ENCODE results near the gene FNTB. TPM values are rescaled to one million over a fixed set of nuclear protein-coding genes. Genes with fewer than 3 reads are reported as not detected.

Gene FNTB
- total and polyA plus RNA-seq, 2 donors: 6.6 to 9.5 TPM

- H3K9me3 ChIP-seq (ENCODE audit: control insufficient read depth in 2 of 2, insufficient read depth in 1 of 2, low read length in 1 of 2): no peaks in the 10 kb centered on the region
- peaks cover 19 to 24% of the 10 kb centered on the region in 2 donors for H3K4me1 ChIP-seq (ENCODE audit: control insufficient read depth in 2 of 2, insufficient read depth in 2 of 2, low read length in 2 of 2)
- DNase-seq (ENCODE audit: low read depth in 6 of 9, low spot score in 9 of 9): peak in 1 of 9 donors; percentile 25
- H3K36me3 ChIP-seq (ENCODE audit: control insufficient read depth in 2 of 2, insufficient read depth in 2 of 2, low read length in 1 of 2): peaks cover 29 to 62% of the 10 kb centered on the region in 2 donors
- no peaks in the 10 kb centered on the region for H3K27me3 ChIP-seq (ENCODE audit: control insufficient read depth in 2 of 2, insufficient read depth in 1 of 2, low read length in 1 of 2)
- WGBS: 71% methylated on average over 3 of the region's 3 CpGs
- no peak overlapping the region for H3K4me3 ChIP-seq (ENCODE audit: low read length in 2 of 2)
- H3K27ac ChIP-seq (ENCODE audit: low read depth in 1 of 2, low read length in 1 of 2): peak overlapping the region in 1 of 2 donors; percentile 53
These were observed 109.0 kb downstream of the FNTB start for GRCh38 chr14:65095633-65096205.

GRCh38 chr14:65096323-65097089 lies 109.8 kb downstream of the FNTB start:
- no peak for DNase-seq (ENCODE audit: low read depth in 6 of 9, low spot score in 9 of 9)
- WGBS: 50% methylated on average over 6 of the region's 6 CpGs
- H3K27ac ChIP-seq (ENCODE audit: low read depth in 1 of 2, low read length in 1 of 2): peak overlapping the region in 1 of 2 donors; percentile 53
- no peaks in the 10 kb centered on the region for H3K27me3 ChIP-seq (ENCODE audit: control insufficient read depth in 2 of 2, insufficient read depth in 1 of 2, low read length in 1 of 2)
- H3K4me1 ChIP-seq (ENCODE audit: control insufficient read depth in 2 of 2, insufficient read depth in 2 of 2, low read length in 2 of 2): peaks cover 19 to 24% of the 10 kb centered on the region in 2 donors
- peaks cover 25 to 55% of the 10 kb centered on the region in 2 donors for H3K36me3 ChIP-seq (ENCODE audit: control insufficient read depth in 2 of 2, insufficient read depth in 2 of 2, low read length in 1 of 2)
- no peaks in the 10 kb centered on the region for H3K9me3 ChIP-seq (ENCODE audit: control insufficient read depth in 2 of 2, insufficient read depth in 1 of 2, low read length in 1 of 2)
- H3K4me3 ChIP-seq (ENCODE audit: low read length in 2 of 2): no peak overlapping the region

GRCh38 chr14:65098586-65098985 lies 111.9 kb downstream of the FNTB start:
- 1% methylated on average over 2 of the region's 2 CpGs for WGBS

GRCh38 chr14:65100922-65101541 lies 114.3 kb downstream of the FNTB start:
- peaks cover 6 to 13% of the 10 kb centered on the region in 2 donors for H3K36me3 ChIP-seq (ENCODE audit: control insufficient read depth in 2 of 2, insufficient read depth in 2 of 2, low read length in 1 of 2)
- WGBS: 4% methylated on average over 6 of the region's 6 CpGs
- H3K27me3 ChIP-seq (ENCODE audit: control insufficient read depth in 2 of 2, insufficient read depth in 1 of 2, low read length in 1 of 2): no peaks in the 10 kb centered on the region
- peak overlapping the region; percentile 92 to 96 for H3K4me3 ChIP-seq (ENCODE audit: low read length in 2 of 2)
- no peaks in the 10 kb centered on the region for H3K9me3 ChIP-seq (ENCODE audit: control insufficient read depth in 2 of 2, insufficient read depth in 1 of 2, low read length in 1 of 2)
- peak overlapping the region; percentile 81 to 99 for H3K27ac ChIP-seq (ENCODE audit: low read depth in 1 of 2, low read length in 1 of 2)
- H3K4me1 ChIP-seq (ENCODE audit: control insufficient read depth in 2 of 2, insufficient read depth in 2 of 2, low read length in 2 of 2): peaks cover 12 to 27% of the 10 kb centered on the region in 2 donors
- DNase-seq (ENCODE audit: low read depth in 6 of 9, low spot score in 9 of 9): peak in 2 of 9 donors; percentile 7 to 46

More at GRCh38 chr14:65098586-65098985, 111.9 kb downstream of the FNTB start:
- H3K27me3 ChIP-seq (ENCODE audit: control insufficient read depth in 2 of 2, insufficient read depth in 1 of 2, low read length in 1 of 2): no peaks in the 10 kb centered on the region
- H3K4me3 ChIP-seq (ENCODE audit: low read length in 2 of 2): peak overlapping the region in 1 of 2 donors; percentile 15
- no peaks in the 10 kb centered on the region for H3K9me3 ChIP-seq (ENCODE audit: control insufficient read depth in 2 of 2, insufficient read depth in 1 of 2, low read length in 1 of 2)
- H3K27ac ChIP-seq (ENCODE audit: low read depth in 1 of 2, low read length in 1 of 2): peak overlapping the region in 1 of 2 donors; percentile 76
- H3K4me1 ChIP-seq (ENCODE audit: control insufficient read depth in 2 of 2, insufficient read depth in 2 of 2, low read length in 2 of 2): peaks cover 19 to 30% of the 10 kb centered on the region in 2 donors
- H3K36me3 ChIP-seq (ENCODE audit: control insufficient read depth in 2 of 2, insufficient read depth in 2 of 2, low read length in 1 of 2): peaks cover 11 to 34% of the 10 kb centered on the region in 2 donors
- peak in 6 of 9 donors; percentile 42 to 74 (median 44) for DNase-seq (ENCODE audit: low read depth in 6 of 9, low spot score in 9 of 9)

GRCh38 chr14:65101631-65102440 lies 115.1 kb downstream of the FNTB start:
- Histone ChIP-seq H3K4me1 (ENCODE audit: control insufficient read depth in 2 of 2, insufficient read depth in 2 of 2, low read length in 2 of 2) (peaks cover 5 to 19% of the 10 kb centered on the region in 2 donors), H3K27me3 (ENCODE audit: control insufficient read depth in 2 of 2, insufficient read depth in 1 of 2, low read length in 1 of 2) (no peaks in the 10 kb centered on the region), H3K9me3 (ENCODE audit: control insufficient read depth in 2 of 2, insufficient read depth in 1 of 2, low read length in 1 of 2) (no peaks in the 10 kb centered on the region), H3K4me3 (ENCODE audit: low read length in 2 of 2) (peak overlapping the region; percentile 92 to 96), H3K36me3 (ENCODE audit: control insufficient read depth in 2 of 2, insufficient read depth in 2 of 2, low read length in 1 of 2) (peaks cover 5 to 10% of the 10 kb centered on the region in 2 donors), H3K27ac (ENCODE audit: low read depth in 1 of 2, low read length in 1 of 2) (peak overlapping the region; percentile 99 to 100)
- under 1% methylated on average over 66 of the region's 66 CpGs for WGBS
- peak in 7 of 9 donors; percentile 38 to 83 (median 63) for DNase-seq (ENCODE audit: low read depth in 6 of 9, low spot score in 9 of 9)

GRCh38 chr14:65102441-65103149 lies 115.9 kb downstream of the FNTB start, which contains the start of gene MAX:
MAX (minus strand) TSS chr14:65102517; CDS start chr14:65102339, 178 bp downstream.
- WGBS: under 1% methylated on average over 61 of the region's 61 CpGs

GRCh38 chr14:65103150-65103760 lies 116.6 kb downstream of the FNTB start:
- peak overlapping the region; percentile 77 to 96 for H3K4me3 ChIP-seq (ENCODE audit: low read length in 2 of 2)
- peaks cover 0 to 2% of the 10 kb centered on the region in 2 donors for H3K36me3 ChIP-seq (ENCODE audit: control insufficient read depth in 2 of 2, insufficient read depth in 2 of 2, low read length in 1 of 2)
- DNase-seq (ENCODE audit: low read depth in 6 of 9, low spot score in 9 of 9): peak in 1 of 9 donors; percentile 13
- H3K27ac ChIP-seq (ENCODE audit: low read depth in 1 of 2, low read length in 1 of 2): no peak overlapping the region
- H3K27me3 ChIP-seq (ENCODE audit: control insufficient read depth in 2 of 2, insufficient read depth in 1 of 2, low read length in 1 of 2): no peaks in the 10 kb centered on the region
- H3K4me1 ChIP-seq (ENCODE audit: control insufficient read depth in 2 of 2, insufficient read depth in 2 of 2, low read length in 2 of 2): peaks cover 1 to 9% of the 10 kb centered on the region in 2 donors
- 11% methylated on average over 22 of the region's 22 CpGs for WGBS
- H3K9me3 ChIP-seq (ENCODE audit: control insufficient read depth in 2 of 2, insufficient read depth in 1 of 2, low read length in 1 of 2): no peaks in the 10 kb centered on the region

More at GRCh38 chr14:65102441-65103149, 115.9 kb downstream of the FNTB start, which contains the start of gene MAX:
- Histone ChIP-seq H3K27ac (ENCODE audit: low read depth in 1 of 2, low read length in 1 of 2) (peak within 1 kb of the TSS; percentile 99 to 100), H3K27me3 (ENCODE audit: control insufficient read depth in 2 of 2, insufficient read depth in 1 of 2, low read length in 1 of 2) (no peaks in the 10 kb centered on the region), H3K4me3 (ENCODE audit: low read length in 2 of 2) (peak within 1 kb of the TSS; percentile 92 to 96), H3K9me3 (ENCODE audit: control insufficient read depth in 2 of 2, insufficient read depth in 1 of 2, low read length in 1 of 2) (no peaks in the 10 kb centered on the region), H3K36me3 (ENCODE audit: control insufficient read depth in 2 of 2, insufficient read depth in 2 of 2, low read length in 1 of 2) (peaks cover 0 to 4% of the 10 kb centered on the region in 2 donors), H3K4me1 (ENCODE audit: control insufficient read depth in 2 of 2, insufficient read depth in 2 of 2, low read length in 2 of 2) (peaks cover 4 to 14% of the 10 kb centered on the region in 2 donors)
- peak; percentile 82 to 99 (median 94) for DNase-seq (ENCODE audit: low read depth in 6 of 9, low spot score in 9 of 9)

All from thymus (tissue), 11 donors.